CD14-positive monocyte (primary cell): ENCODE measurements around the gene RASGEF1B. TPM values are rescaled to one million over a fixed set of nuclear protein-coding genes. Genes with fewer than 3 reads are reported as not detected.

ENCODE experiments used
- DNase-seq, 3 donors: peaks; one replicate each; pipeline ENCODE4 v3.0.0-alpha.2; 2011 to 2022
- H2AFZ ChIP-seq: 2 replicates; pipeline ENCODE4 v1.6.0; 2012; ENCODE audit warnings: mild to moderate bottlenecking, low read depth, low read length, inconsistent platforms; ENCODE audit not compliant: insufficient read depth, poor library complexity, severe bottlenecking
- H3K27ac ChIP-seq, 2 donors: 1 replicate in 1 of 2; 2 replicates in 1 of 2; pipeline ENCODE4 v1.5.1; 2012 to 2013; ENCODE audit warnings: low read length in 2 of 2, control low read depth in 1 of 2, inconsistent platforms in 1 of 2, low read depth in 1 of 2, mild to moderate bottlenecking in 1 of 2
- H3K27me3 ChIP-seq, 2 donors: one replicate each; pipeline versions ENCODE4 v1.6.0 to v1.6.1; 2011 to 2013; ENCODE audit warnings: low read length in 2 of 2; ENCODE audit not compliant: control insufficient read depth in 2 of 2, insufficient read depth in 2 of 2
- H3K36me3 ChIP-seq, 2 donors: replicated peaks in 1 of 2; 1 replicate in 1 of 2; 2 replicates in 1 of 2; pipeline versions ENCODE4 v1.5.1 to v1.6.1; 2012 to 2013; ENCODE audit warnings: low read length in 2 of 2, control low read depth in 1 of 2, inconsistent platforms in 1 of 2, mild to moderate bottlenecking in 1 of 2; ENCODE audit not compliant: insufficient read depth in 2 of 2, control insufficient read depth in 1 of 2
- H3K4me1 ChIP-seq, 2 donors: 1 replicate in 1 of 2; 2 replicates in 1 of 2; pipeline versions ENCODE4 v1.5.1 to v1.6.1; 2012 to 2013; ENCODE audit warnings: low read length in 2 of 2, control low read depth in 1 of 2, inconsistent platforms in 1 of 2, mild to moderate bottlenecking in 1 of 2, moderate library complexity in 1 of 2; ENCODE audit not compliant: insufficient read depth in 2 of 2, control insufficient read depth in 1 of 2
- H3K4me2 ChIP-seq: replicated peaks from 2 replicates; pipeline ENCODE3; 2012; ENCODE audit warnings: low read length, moderate library complexity, mild to moderate bottlenecking; ENCODE audit not compliant: poor library complexity, severe bottlenecking; ENCODE audit errors: extremely low read depth
- H3K4me3 ChIP-seq, 3 experiments: fragments of 200-600 bp in 1 of 3; sonication (generic) in 1 of 3; replicated peaks in 1 of 3; 1 replicate in 2 of 3; 2 replicates in 1 of 3; pipeline ENCODE4 v1.5.1; 2011 to 2013; ENCODE audit warnings: low read length in 3 of 3, mild to moderate bottlenecking in 3 of 3, control low read depth in 2 of 3, low read depth in 2 of 3, inconsistent platforms in 1 of 3, moderate library complexity in 1 of 3
- H3K79me2 ChIP-seq: 2 replicates; pipeline ENCODE4 v1.6.0; 2012; ENCODE audit warnings: mild to moderate bottlenecking, control low read depth, inconsistent platforms, low read length, moderate library complexity; ENCODE audit not compliant: insufficient read depth
- H3K9ac ChIP-seq: 2 replicates; pipeline ENCODE4 v1.6.0; 2017; ENCODE audit warnings: low read length, mild to moderate bottlenecking; ENCODE audit not compliant: insufficient read depth, poor library complexity, severe bottlenecking
- H3K9me3 ChIP-seq, 2 donors: replicated peaks in 1 of 2; 1 replicate in 1 of 2; 2 replicates in 1 of 2; pipeline versions ENCODE4 v1.5.1 to v1.6.1; 2012 to 2013; ENCODE audit warnings: low read length in 2 of 2, control low read depth in 1 of 2; ENCODE audit not compliant: control insufficient read depth in 1 of 2, insufficient read depth in 1 of 2
- H4K20me1 ChIP-seq: 2 replicates; pipeline ENCODE4 v1.6.0; 2012; ENCODE audit warnings: mild to moderate bottlenecking, low read length, control low read depth, moderate library complexity; ENCODE audit not compliant: insufficient read depth
- H3K27ac Mint-ChIP-seq, 7 donors: one replicate each; pipeline ENCODE4 v1.8.0; 2020; ENCODE audit warnings: mild to moderate bottlenecking in 7 of 7, mixed read lengths in 7 of 7, moderate library complexity in 6 of 7, inconsistent platforms in 2 of 7
- H3K27me3 Mint-ChIP-seq, 3 donors: one replicate each; pipeline ENCODE4 v1.8.0; 2021 to 2022; ENCODE audit warnings: low read depth in 3 of 3, mild to moderate bottlenecking in 3 of 3, mixed read lengths in 3 of 3, moderate library complexity in 3 of 3, inconsistent platforms in 1 of 3
- H3K36me3 Mint-ChIP-seq, 2 donors: one replicate each; pipeline ENCODE4 v1.8.0; 2020; ENCODE audit warnings: mixed read lengths in 2 of 2, inconsistent platforms in 1 of 2, mild to moderate bottlenecking in 1 of 2
- H3K4me1 Mint-ChIP-seq: one replicate; pipeline ENCODE4 v1.8.0; 2020; ENCODE audit warnings: mild to moderate bottlenecking, mixed read lengths
- H3K4me3 Mint-ChIP-seq, 2 donors: one replicate each; pipeline ENCODE4 v1.8.0; 2020; ENCODE audit warnings: mild to moderate bottlenecking in 2 of 2, mixed read lengths in 2 of 2, moderate library complexity in 1 of 2
- H3K9me3 Mint-ChIP-seq, 7 donors: one replicate each; pipeline ENCODE4 v1.8.0; 2020 to 2022; ENCODE audit warnings: mixed read lengths in 7 of 7, mild to moderate bottlenecking in 6 of 7, moderate library complexity in 6 of 7, inconsistent platforms in 2 of 7
- WGBS: methylation state at CpG from one replicate; pipeline ENCODE4 v1.1.5; 2013; ENCODE audit warnings: missing lambda C conversion rate; ENCODE audit not compliant: insufficient coverage; 5-methylcytosine and 5-hydroxymethylcytosine counted together
- intact Hi-C, 2 donors: fragments of 100-400 bp; cut with micrococcal nuclease; formaldehyde crosslinking; loops; one replicate each; pipeline versions ENCODE4 v1.15.0 to v1.15.1; 2023
- polyA plus RNA-seq, 3 donors: library from polyadenylated mRNA; depleted of rRNA in 1 of 3; unstranded in 2 of 3; stranded (reverse) in 1 of 3; fragments of 300-500 nt in 2 of 3; fragments of >200 nt in 1 of 3; fragmentation: Illumina TruSeq in 2 of 3; gene quantifications; 1 replicate in 2 of 3; 2 replicates in 1 of 3; pipeline ENCODE4 v1.2.3, GENCODE V29; 2012 to 2021
- TF ChIP-seq, protein P1 (sequence below): fragments of 200-600 bp; IDR thresholded peaks from one replicate; pipeline ENCODE4 v1.8.0; 2022; ENCODE audit warnings: antibody characterized with exemption, mild to moderate bottlenecking

The RASGEF1B gene
- polyA plus RNA-seq, 3 donors = 20.3 to 76.9 (median 36.6) TPM

DNA sequence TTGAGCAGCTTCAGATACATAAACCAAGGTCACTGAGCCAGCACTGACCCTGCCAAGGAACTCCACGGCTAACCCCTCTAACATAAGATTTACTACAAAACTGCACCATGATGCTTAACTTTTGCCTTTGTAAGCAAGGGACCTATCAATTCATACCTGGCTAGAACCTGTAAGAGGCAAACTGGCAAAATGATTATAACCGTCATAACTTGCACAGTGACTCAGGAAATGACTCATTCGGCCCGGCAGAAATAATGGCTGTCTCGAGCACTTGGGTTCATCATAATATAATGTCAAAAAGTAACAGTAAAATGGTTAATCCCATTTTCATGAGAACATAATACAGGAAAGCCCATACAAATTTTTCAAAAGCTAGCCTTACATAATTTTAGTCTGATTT, 17.2 kb downstream of the RASGEF1B start:
- peak; percentile 54 to 78 (median 68) for DNase-seq
- Mint-ChIP-seq H3K4me1 (peaks cover 18% of the 10 kb centered on the region), H3K27ac (peak overlapping the region in 4 of 7 donors; percentile 24 to 69 (median 45)), H3K27me3 (peaks cover 0 to 4% (median 3%) of the 10 kb centered on the region in 3 donors), H3K9me3 (peaks cover 0 to 1% (median 0%) of the 10 kb centered on the region in 7 donors), H3K36me3 (peaks cover 72 to 74% of the 10 kb centered on the region in 2 donors), H3K4me3 (no peak overlapping the region)
- intact Hi-C loops = no loop called here
- Histone ChIP-seq H2AFZ (no peak overlapping the region), H3K27me3 (no peaks in the 10 kb centered on the region), H3K9ac (no peak overlapping the region), H3K4me3 (no peak overlapping the region), H3K4me2 (no peak overlapping the region), H3K9me3 (no peaks in the 10 kb centered on the region), H3K36me3 (peaks cover 0 to 63% of the 10 kb centered on the region in 2 donors), H3K79me2 (no peaks in the 10 kb centered on the region), H4K20me1 (peaks cover 53% of the 10 kb centered on the region), H3K4me1 (peaks cover 11 to 15% of the 10 kb centered on the region in 2 donors), H3K27ac (peak overlapping the region in 1 of 2 donors; percentile 9)
- TF ChIP-seq, protein P1, sequence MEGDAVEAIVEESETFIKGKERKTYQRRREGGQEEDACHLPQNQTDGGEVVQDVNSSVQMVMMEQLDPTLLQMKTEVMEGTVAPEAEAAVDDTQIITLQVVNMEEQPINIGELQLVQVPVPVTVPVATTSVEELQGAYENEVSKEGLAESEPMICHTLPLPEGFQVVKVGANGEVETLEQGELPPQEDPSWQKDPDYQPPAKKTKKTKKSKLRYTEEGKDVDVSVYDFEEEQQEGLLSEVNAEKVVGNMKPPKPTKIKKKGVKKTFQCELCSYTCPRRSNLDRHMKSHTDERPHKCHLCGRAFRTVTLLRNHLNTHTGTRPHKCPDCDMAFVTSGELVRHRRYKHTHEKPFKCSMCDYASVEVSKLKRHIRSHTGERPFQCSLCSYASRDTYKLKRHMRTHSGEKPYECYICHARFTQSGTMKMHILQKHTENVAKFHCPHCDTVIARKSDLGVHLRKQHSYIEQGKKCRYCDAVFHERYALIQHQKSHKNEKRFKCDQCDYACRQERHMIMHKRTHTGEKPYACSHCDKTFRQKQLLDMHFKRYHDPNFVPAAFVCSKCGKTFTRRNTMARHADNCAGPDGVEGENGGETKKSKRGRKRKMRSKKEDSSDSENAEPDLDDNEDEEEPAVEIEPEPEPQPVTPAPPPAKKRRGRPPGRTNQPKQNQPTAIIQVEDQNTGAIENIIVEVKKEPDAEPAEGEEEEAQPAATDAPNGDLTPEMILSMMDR = no peak
- WGBS = 100% methylated on average over 1 of the region's 5 CpGs

DNA sequence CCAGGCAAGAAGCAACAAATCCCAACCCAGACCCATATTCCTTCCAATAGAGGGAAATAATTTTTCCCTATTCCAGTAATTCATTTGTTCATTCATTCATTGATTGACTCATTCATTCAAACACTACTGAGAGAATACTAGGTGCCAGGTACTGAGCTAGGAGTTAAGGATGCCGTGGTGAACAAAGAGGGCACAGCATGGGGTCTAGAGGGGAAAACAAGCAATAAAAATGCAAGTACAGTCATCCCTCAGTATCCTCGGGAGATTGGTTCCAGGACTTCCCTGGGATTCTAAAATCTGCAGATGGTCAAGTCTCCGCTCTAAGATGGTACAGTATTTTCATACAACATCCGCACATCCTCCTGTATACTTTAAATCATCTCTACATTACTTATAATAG, 18.7 kb downstream of the RASGEF1B start:
- H3K4me1 Mint-ChIP-seq = peaks cover 18% of the 10 kb centered on the region
- H3K79me2 ChIP-seq = no peaks in the 10 kb centered on the region
- H3K27me3 Mint-ChIP-seq = peaks cover 0 to 4% (median 0%) of the 10 kb centered on the region in 3 donors
- no peak for DNase-seq
- no peaks in the 10 kb centered on the region for H3K9me3 ChIP-seq
- no peak overlapping the region for H2AFZ ChIP-seq
- TF ChIP-seq, protein P1 = no peak
- no peak overlapping the region for H3K9ac ChIP-seq
- no peak overlapping the region for H3K4me3 ChIP-seq
- H3K27ac Mint-ChIP-seq = no peak overlapping the region
- H3K36me3 Mint-ChIP-seq = peaks cover 68 to 73% of the 10 kb centered on the region in 2 donors
- no peak overlapping the region for H3K4me2 ChIP-seq
- no peaks in the 10 kb centered on the region for H3K27me3 ChIP-seq
- H4K20me1 ChIP-seq = peaks cover 38% of the 10 kb centered on the region
- peaks cover 0 to 62% of the 10 kb centered on the region in 2 donors for H3K36me3 ChIP-seq
- H3K9me3 Mint-ChIP-seq = peaks cover 0 to 1% (median 0%) of the 10 kb centered on the region in 7 donors
- peaks cover 11 to 15% of the 10 kb centered on the region in 2 donors for H3K4me1 ChIP-seq
- intact Hi-C loops = no loop called here
- WGBS = 94% methylated on average over 2 of the region's 4 CpGs
- H3K4me3 Mint-ChIP-seq = no peak overlapping the region
- H3K27ac ChIP-seq = no peak overlapping the region
